Measurements from ENCODE around the gene GNG14.
"Not testable (repeated sequence)": the region's sequence is repeated elsewhere in the genome, so short reads cannot be mapped to it uniquely, and the experiment has no call there.

GRCh38 chr19:12712077-12712476 lies 24.3 kb downstream of the GNG14 start:
- not testable (repeated sequence) for TF ChIP-seq POLR2A, CTCF (IDR thresholded peaks at IDR 0.05)

Data from lower leg skin (tissue), 3 donors.